Neutrophil (primary cell): ENCODE results near the gene ZSCAN22.
A peak's percentile ranks its signal among the peaks of the same experiment; 100 is the strongest.

Experiments
- H3K27ac ChIP-seq: fragments of 200-600 bp; sonication (generic); 2 replicates; pipeline ENCODE4 v1.5.1; 2016; ENCODE audit warnings: mild to moderate bottlenecking, moderate library complexity
- H3K27me3 ChIP-seq: fragments of 200-600 bp; sonication (generic); 2 replicates; pipeline ENCODE4 v1.6.0; 2016; ENCODE audit warnings: mild to moderate bottlenecking
- H3K36me3 ChIP-seq: fragments of 200-600 bp; sonication (generic); 2 replicates; pipeline ENCODE4 v1.5.1; 2017
- H3K4me1 ChIP-seq, 2 experiments: fragments of 200-600 bp in 1 of 2; sonication (generic) in 1 of 2; 1 replicate in 1 of 2; 2 replicates in 1 of 2; pipeline versions ENCODE4 v1.5.1 to v1.6.1; 2013 to 2016; ENCODE audit warnings: low read depth in 1 of 2, low read length in 1 of 2, mild to moderate bottlenecking in 1 of 2, moderate library complexity in 1 of 2; ENCODE audit not compliant: control insufficient read depth in 1 of 2, insufficient read depth in 1 of 2
- H3K4me3 ChIP-seq, 2 experiments: fragments of 200-600 bp in 1 of 2; sonication (generic) in 1 of 2; 1 replicate in 1 of 2; 2 replicates in 1 of 2; pipeline ENCODE4 v1.5.1; 2013 to 2016; ENCODE audit warnings: low read depth in 1 of 2, low read length in 1 of 2, mild to moderate bottlenecking in 1 of 2, moderate library complexity in 1 of 2
- H3K9me3 ChIP-seq: fragments of 200-600 bp; sonication (generic); 2 replicates; pipeline ENCODE4 v1.5.1; 2016
- TF ChIP-seq, protein P1 (sequence below): fragments of 200-600 bp; sonication (generic); IDR thresholded peaks from 2 replicates; pipeline ENCODE4 v1.5.1; 2016; ENCODE audit warnings: antibody characterized with exemption

Gene ZSCAN22

DNA sequence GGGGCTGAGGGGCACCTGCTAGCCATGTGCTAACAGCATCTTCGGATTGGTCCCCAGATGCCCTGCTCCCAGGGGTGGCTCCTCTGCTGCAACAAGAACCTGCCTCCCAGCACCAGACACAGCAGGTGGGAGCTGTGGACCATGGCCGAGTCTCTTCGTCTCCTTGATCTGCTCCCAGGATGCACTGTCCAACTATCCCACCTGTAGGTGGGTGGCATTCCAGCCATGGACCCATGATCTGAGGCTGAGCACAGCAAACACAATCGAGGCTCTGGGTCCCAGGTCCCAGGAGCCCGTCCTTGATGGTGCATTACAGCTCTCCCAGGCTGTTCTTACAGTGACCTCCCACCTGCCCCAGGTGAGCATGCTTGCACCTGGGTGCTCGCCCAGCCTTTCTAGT lies 52.5 kb downstream of the ZSCAN22 start:
- no peaks in the 10 kb centered on the region for H3K36me3 ChIP-seq
- H3K27ac ChIP-seq, result no peak overlapping the region
- TF ChIP-seq, protein P1, sequence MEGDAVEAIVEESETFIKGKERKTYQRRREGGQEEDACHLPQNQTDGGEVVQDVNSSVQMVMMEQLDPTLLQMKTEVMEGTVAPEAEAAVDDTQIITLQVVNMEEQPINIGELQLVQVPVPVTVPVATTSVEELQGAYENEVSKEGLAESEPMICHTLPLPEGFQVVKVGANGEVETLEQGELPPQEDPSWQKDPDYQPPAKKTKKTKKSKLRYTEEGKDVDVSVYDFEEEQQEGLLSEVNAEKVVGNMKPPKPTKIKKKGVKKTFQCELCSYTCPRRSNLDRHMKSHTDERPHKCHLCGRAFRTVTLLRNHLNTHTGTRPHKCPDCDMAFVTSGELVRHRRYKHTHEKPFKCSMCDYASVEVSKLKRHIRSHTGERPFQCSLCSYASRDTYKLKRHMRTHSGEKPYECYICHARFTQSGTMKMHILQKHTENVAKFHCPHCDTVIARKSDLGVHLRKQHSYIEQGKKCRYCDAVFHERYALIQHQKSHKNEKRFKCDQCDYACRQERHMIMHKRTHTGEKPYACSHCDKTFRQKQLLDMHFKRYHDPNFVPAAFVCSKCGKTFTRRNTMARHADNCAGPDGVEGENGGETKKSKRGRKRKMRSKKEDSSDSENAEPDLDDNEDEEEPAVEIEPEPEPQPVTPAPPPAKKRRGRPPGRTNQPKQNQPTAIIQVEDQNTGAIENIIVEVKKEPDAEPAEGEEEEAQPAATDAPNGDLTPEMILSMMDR, result no peak
- no peak overlapping the region for H3K4me3 ChIP-seq
- peaks cover 17 to 19% of the 10 kb centered on the region in 2 experiments for H3K4me1 ChIP-seq
- H3K27me3 ChIP-seq, result no peaks in the 10 kb centered on the region
- H3K9me3 ChIP-seq, result no peaks in the 10 kb centered on the region

DNA sequence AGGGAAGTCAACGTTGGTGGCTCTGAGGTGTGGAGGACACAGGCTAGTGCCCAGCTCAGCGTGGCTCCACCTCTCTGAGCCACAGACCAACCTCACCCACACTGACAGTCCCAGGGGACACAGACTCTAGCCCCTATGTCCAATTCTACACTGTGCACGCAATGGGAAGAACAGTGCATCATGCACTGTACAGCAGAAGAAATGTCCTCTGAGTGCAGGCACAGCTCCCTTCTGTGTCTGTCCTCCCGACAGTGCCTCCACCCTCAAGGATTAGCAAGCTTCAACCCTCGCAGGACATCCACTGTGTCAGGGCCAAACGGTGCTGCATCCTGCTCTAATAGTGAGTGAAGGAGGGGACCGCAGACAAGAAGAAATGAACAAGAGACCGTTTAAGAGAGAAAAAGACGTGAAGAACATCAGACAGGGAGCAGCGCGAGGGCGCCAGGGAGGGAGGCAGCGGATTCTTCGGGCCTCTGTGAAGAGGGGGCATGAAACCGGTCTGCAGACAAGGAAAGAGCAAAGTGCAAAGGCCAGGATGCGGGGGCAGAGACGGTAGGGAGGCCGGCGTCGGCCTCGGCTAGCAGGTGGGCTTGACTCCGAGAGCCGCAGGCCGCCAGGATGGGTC lies 53.4 kb downstream of the ZSCAN22 start:
- Histone ChIP-seq H3K4me3 (peak overlapping the region; percentile 67 to 95), H3K27ac (peak overlapping the region; percentile 90), H3K9me3 (no peaks in the 10 kb centered on the region), H3K27me3 (no peaks in the 10 kb centered on the region), H3K4me1 (peaks cover 17 to 19% of the 10 kb centered on the region in 2 experiments), H3K36me3 (no peaks in the 10 kb centered on the region)
- TF ChIP-seq, protein P1, result no peak

DNA sequence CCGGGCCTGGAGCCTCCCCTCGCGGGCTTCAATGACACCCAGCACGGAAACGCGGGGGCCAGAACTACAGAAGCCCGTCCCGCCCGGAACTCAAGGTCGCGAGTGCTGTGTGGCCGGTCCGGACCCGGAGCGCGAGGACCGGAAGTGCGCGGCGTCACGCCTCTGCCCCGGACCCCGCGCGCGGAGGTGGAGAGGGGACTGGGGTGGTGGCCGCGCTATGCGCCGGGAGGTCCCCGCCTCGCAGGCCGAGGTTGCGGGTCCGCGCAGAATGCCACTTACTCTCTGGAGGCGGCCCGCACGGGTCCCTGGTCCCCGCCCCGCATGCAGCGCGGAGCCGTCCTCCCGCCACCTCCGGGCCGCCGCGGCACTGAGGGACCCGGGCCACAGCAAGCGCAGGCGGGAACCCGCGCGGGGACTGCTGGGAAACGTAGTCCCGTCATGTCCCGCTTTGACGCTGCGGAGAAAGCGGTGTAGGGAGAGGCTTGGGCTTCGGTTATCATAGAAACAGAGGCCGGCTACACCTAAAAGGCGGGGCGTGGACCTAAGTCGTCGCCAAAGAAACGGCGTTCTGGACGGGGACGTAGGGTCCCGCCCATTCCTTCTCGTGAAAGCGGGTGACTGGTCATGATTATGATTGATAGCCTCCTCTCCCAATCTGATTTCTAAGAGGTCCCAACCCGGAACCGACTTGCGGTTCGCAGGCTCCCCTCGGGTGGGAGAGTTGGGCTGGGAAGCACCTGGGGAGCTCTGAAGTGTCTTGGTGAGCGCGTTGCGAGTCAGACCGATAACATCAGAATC lies 54.1 kb downstream of the ZSCAN22 start, which contains the start of gene ZNF837:
Gene ZNF837, minus strand, starts transcription at position 369 of the 798 bp plus-strand sequence. CDS start 11,698 bp downstream, outside the sequence.
- peak within 1 kb of the TSS; percentile 67 to 95 for H3K4me3 ChIP-seq
- H3K27me3 ChIP-seq, result no peaks in the 10 kb centered on the region
- H3K36me3 ChIP-seq, result no peaks in the 10 kb centered on the region
- peaks cover 18 to 20% of the 10 kb centered on the region in 2 experiments for H3K4me1 ChIP-seq
- H3K27ac ChIP-seq, result peak within 1 kb of the TSS; percentile 90
- TF ChIP-seq, protein P1, result peak; percentile 62
- H3K9me3 ChIP-seq, result no peaks in the 10 kb centered on the region

DNA sequence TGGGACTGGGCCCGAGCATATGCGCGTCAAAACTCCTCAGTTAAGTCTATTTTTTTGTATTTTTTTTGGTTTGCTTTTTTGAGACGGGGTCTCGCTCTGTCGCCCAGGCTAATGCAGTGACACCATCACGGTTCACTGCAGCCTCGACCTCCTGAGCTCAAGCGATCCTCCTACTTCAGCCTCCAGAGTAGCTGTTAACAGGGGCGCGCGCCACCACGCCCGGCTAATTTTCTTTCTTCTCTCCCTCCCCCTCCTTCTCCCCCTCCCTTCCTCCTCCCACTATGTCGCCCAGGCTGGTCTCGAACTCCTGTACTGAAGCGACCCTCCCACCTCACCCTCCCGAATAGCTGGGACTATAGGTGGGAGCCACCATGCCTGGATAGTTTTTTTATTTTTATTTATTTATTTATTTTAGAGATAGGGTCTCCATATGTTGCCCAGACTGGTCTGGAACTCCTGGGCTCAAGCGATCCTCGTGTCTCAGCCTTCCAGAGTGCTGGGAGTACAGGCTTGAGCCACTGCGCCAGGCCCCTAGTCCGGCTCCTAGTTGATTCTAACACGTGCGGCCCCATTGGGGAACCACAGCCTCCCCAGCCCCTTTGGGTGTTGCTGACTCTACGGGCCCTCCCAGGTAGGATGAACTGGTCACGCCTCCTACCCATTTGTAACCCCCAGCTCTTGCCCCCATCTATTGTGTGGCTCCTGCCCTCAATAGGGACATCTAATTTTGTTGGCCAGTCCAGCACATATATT lies 54.8 kb downstream of the ZSCAN22 start:
- no peaks in the 10 kb centered on the region for H3K27me3 ChIP-seq

More for the DNA sequence above, 54.8 kb downstream of the ZSCAN22 start:
- Histone ChIP-seq H3K4me3 (peak overlapping the region; percentile 67 to 95), H3K36me3 (no peaks in the 10 kb centered on the region), H3K27ac (peak overlapping the region; percentile 90), H3K9me3 (no peaks in the 10 kb centered on the region), H3K4me1 (peaks cover 26 to 28% of the 10 kb centered on the region in 2 experiments)
- TF ChIP-seq, protein P1, result no peak
